ENCODE measurements around the gene FXYD2.

FXYD2 gene

DNA sequence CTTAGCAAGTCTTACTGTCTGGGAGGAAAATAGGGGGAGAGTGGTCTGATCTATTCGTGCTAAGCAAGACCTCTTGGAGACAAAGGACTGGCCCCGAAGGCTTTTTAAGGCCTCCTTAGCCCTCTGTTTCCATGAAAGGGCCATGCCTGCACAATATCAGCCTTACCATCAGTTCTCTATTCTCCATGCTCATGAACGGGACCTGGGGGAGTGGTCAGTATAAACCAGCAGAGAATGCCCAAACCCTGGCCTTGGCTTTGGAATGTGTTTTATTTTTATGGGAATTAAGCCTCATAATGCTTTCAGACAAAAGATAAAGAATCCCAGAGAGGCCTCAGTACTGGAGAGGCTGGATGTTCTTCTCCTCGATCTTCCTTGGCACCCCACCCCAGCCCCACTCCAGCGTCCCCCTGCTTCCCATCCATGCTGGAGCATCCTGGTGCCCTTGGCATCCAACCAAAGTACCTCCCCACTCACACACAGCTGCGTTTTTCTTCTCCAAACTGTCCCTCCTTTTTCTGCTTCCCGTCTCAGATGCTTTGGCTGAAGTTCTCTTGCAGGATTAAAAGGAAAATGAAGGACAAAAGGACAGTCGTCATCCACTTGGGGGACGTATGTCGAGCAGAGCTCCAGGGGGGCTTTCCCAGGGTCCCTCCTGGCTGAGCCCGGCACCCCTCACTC lies 33.3 kb upstream of the FXYD2 start:
- DNase-seq = no peak

DNA sequence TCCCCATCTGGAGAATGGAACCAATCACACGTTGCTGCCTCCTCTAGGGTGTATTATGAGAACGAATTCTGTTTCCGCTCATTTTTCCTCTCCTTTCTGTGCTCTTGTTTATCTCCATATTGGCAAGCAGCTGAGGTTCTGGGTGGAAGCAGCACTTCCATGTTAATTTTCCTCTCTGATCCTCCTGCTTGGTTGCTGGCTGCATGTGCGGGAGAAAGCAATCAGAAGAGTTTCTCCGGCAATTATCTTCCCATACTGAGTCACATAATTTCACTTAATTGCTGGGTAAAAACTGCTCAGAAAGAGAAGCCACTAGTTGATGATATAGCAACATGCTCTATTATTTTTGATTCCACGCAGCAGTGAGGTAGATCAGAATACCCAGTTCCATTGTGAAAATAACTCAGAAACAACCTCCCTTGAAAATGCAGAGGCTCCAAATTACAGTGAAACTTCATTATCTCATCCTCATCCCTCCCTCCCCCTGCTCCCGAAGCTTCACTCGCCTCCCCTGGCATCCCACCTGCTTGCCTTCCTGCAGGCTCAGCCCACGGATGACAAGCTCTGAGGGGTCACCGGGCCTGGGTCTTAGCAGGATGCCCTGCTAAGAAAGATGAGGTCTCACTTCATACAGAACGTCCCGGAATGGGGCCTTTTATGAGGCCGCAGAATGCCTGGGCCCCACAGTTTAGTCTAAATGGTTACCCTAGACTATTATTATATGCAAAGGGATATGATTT lies 31.5 kb upstream of the FXYD2 start:
- DNase-seq = no peak

DNA sequence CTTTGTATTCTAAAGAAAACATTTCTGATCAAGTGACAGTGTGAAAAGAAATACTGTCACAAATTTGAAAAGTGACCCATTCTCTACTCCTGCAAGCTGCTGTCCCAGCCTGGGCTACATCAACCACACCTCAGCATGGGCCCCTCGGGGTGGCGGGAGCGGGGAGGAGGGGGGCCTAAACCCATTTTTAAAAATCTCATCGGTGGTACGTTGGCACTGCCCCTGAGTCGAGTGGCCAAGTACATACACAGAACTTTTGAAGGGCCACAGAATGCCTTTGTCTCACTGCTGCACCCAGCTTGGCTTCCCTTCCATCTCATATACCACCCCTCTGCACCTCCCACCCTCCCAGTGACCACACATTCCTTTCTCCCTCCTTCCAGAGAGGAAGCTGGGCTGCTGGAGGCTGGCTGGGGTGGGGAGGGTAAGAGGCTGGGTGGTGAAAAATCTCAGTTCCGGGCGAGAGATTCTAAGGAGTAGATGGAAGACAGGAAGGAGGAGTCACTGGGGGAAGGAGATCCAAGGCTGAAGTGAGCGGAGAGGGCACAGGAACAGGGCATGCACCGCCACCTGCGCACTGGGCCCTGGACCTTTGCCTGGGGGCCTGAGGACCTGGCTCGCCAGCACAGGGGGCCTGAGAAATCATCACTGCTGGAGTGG lies 30.8 kb upstream of the FXYD2 start:
- DNase-seq = no peak

DNA sequence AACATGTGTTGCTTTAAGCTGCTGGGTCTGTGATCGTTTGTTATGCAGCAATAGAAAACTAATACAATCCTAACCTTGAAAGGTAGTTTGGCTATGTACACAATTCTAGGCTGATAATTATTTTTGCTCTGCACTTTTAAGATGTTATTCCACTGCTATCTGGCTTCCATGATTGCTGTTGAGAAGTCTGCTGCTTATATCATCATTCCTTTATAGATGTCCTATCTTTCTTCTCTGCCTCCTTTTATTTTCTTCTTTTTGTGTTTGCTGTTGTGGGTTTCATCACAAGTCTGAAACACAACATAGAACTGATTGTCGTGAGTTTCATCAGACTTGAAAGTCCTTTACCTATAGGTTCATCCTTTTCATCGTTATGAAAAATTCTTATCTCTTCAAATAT lies 27.8 kb upstream of the FXYD2 start:
- no peak for DNase-seq

DNA sequence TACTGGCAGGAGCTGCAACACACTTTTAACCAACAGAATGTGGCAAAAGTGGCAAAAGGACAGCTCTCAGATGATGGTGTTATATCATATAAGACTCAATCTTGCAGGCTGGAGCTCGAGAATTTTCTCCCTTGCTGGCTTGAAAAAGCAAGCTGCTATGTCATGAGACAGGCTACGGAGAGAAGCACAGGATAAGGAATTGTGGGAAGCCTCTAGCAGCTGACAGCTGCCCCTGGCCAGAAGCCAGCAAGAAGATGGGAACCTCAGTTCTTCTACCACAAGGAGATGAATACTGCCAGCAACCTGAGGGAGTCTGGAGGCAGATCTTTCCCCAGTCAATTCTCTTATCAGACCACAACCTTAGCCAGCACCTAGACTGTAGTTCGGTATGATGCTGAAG lies 27.3 kb upstream of the FXYD2 start:
- DNase-seq = no peak

DNA sequence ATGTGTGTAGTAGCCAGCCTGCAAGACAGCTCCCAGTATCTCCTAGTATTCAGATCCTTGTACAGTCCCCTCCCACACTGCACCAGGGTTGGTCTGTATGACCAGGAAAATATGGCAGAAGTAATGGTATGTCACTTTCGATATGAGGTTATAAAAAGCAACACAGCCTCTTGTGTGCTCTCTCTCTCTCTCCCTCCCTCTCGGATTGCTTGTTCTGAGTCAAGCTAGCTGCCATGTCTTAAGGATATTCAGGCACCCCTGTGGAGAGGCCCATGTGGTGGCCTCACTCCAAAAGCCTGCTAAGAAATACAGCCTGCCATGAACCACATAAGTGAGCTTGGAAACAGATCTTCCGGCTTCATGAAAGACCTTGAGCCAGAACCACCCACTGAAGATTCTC lies 26.6 kb upstream of the FXYD2 start:
- DNase-seq = peak in 1 of 2 experiments; percentile 15

DNA sequence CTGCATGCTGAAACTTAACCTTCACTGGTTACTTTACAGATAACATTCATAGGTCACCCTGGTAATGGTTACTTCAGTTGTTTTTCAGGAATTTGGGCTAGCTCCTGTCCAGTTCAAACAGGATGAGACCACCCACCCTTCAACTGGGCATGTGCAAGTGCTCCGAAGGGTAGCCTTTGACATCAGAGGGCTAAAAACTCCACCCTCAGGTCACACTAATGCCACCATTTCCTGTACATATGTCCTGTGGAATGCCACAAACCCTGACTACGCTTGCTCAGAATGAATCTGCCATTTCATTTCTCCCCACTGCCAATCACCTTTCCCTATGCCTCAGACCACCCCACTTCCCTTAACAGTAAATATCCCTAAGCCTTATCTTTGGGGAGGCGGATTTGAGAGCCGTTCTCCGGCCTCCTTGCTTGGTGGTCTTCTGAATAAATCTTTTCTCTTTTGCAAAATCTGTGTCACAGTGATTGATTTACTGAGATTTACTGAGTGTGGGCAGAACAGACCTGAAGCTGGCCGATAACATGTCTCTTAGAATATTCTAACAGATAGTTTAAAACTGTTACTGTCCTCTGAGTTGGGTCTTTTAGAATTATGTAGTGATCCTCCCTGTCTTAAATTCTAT lies 25.4 kb upstream of the FXYD2 start:
- no peak for DNase-seq

DNA sequence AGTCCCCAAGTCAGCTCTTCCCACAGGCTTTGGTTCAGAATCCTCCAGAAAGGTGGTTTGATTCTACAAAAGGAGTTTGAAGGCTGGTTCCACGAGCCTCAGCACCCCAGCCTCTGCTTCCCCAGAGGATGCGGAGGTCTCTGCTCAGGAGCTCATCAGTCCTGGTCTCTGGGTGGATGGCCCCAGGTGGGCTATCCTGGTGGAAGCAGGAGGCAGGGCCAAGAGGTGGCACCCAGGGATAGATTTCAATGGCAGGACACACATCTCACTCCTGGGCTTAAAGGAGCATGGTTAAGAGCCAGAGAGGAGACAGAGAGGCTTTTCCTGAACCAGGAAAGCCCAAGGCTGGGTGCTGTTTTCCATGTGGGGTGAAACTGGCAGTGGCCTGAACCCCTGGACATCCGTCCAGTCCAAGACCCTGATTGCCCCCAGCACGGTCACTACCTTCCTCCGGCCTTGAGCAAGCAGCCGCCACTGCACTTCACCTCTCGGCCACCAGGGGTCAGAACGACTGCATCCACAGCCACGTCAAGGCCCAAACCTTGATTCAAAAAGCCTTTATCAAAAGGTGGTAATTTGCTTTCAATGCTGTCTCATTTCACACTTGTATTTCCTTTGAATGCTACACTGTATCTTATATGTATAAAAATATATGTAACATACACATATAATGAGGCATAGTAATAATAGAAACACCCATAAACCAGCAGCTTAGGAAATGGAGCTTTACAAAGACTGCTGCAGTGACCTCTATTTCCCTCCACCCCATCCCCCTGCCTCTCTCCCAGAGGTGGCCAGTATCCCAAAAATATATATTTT lies 19.3 kb upstream of the FXYD2 start:
- peak in 1 of 2 experiments; percentile 35 for DNase-seq

DNA sequence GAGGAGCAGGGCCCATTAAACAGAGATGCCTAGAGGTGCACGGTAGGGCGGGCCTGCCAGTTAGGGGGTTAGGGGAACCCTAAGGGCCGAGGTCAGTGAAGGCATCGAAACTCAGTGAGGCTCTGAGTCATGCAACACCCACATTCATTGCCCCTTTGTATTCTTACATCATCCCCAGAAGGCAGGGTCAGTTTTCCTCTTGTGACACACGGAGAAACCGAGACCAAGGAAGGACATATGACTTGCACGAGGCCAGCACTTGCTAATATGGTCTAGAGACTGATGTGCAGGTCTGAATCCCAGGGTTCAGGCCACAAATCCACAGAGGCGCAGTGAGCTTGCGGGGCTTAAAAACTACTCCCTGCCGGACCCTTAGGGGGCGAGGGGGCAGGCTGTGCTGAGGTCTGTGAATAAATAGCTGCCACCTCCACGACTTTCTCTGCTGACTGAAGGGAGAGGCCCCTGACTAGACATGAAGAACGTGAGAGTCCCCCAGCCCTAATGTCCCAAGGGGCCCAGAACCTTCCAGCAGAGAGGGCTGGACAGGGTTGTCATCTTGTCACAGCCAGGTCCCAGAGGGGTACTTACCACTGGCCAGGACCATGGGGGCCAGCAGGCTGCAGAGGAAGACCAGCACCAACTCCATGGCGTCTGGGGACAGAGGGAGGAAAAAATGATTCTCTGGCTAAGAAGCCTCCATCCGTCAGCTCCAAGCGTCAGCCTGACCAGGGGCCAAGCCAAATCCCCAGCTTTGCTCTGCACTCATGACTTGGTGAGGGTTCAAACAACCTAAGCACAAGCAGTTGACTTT lies 17.8 kb upstream of the FXYD2 start:
- no peak for DNase-seq

DNA sequence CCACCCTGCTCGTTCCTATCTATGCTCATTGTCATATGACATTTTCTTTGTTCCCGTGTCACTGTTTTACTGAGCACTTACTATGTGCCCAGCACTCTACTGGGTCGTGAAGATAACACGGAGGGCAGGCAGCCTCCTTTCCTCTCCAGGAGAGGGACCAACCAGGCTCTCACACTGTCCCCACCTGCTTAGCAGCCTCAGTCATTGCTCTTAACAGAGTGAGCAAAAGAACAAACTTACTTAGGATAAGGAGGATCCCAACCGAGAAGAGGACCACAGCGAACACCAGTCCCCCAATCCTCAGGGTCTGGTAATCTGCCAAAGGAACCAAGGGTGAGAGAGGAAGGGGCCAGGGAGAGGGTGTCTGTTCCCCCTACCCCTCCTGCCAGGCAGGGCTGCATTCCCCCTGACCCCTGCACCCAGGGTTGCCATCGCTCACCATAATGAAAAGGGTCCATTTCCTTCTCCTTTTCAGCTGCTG lies 17.0 kb upstream of the FXYD2 start:
- DNase-seq = no peak

DNA sequence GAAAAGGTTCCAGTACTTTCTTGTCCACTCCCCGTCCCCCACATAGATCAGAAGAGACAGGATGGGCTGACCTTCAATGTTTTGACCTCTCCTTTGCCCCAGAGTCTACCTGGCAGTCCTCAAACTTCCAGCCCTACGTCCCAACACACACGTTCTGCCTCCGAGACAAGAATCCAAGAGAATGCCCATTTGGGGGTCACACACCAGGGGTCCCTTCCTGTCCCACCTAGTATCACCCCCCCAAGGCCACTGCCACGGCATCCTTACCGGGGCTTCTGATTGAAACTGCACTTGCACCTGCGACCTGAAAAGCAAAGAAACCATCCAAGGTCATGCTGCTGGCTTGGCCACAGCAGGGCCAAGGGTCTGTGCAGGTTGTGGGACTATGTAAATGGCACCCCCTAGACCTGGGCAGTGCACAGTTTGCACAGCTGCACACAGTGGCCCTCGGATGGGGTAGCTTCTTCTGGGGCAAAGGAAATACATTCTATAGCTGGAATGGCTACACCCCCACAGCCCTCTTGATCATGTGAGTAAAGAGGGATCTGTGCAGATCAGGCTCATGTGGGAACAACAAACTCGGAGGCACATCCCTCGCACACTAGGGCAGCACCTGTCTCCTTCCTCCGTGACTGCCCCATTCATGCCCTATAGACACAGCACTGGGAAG lies 16.5 kb upstream of the FXYD2 start:
- no peak for DNase-seq

DNA sequence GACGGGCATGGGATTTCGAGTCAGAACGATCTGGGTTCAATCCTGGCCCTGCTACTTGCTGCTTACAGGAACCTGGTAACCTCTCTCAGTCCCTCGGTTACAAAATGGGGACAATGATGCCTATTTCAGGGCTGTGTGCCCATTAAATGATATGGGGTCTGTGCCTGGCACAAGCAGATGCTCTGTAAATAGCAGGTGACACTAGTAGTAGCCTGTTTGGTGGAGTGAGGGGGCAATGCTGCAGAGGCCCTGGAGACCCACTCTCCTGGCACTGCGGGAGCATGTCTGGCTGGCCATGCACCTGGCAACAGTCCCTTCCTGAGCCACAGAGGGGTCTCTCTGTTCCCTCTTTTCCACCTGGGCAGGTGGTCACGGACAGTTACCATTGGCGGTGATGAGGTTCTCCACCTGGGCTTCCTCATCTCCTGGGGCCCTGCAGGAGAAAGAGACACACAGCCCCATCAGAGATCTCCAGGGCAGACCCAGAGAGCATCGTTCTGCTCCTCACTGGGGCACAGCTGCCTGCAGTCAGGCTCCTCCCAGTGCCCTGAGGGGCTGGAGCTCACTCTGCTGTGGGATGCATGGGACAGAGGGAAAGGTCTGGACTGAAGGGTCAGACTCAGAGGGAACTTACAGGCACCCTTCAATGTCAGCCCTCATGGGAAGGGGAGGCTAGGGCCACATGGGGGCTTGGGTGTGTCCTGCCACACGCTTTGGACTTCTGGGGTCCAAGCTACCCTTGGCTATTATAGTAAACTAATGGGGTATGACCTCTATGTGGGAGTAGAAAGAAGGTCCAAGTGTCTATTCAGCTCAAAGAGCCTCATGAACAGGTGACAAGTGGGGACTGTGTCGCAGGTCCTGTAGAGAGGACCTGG lies 15.6 kb upstream of the FXYD2 start:
- no peak for DNase-seq

DNA sequence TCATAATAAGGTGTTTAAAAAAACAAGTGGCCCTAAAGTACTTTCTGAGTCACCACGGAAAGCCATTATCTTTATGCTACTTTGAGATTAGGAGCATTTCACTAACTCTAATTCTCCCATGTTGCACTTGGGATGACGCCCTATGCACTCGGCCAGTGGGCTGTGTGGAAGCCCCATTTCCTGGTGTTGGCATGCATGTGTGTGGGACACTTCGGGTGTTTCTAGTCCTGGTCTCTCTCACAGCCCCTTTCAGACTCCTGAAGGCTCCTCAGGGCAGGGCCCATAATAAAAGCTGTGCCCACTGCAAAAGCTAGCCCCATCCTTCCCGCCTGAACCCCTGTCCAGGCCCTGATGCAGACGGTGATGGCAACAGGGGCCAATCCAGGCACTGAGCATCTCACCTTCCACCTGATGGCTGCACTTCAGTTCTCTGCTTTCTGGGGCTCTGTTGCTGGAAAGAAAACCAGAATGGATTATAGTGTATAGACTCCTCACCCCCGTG lies 14.9 kb upstream of the FXYD2 start:
- DNase-seq = no peak

DNA sequence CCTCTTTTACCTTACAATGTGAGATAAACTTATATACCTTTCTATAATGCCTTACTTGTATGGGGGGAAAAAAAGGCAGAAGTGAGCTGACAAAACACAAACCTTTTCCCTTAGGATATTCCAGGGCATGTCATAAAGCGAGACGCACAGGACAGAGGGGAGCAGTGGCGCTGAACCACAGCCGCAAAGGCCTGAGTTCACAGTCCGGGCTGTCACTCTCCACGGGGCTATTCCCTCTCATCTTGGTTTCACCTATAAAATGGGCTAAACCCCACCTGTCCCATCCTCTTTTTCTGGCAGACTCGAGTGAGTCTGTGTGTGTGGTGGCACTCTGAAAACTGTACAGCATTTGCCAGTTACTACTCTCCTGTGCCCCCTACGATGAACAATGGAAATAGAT lies 14.4 kb upstream of the FXYD2 start:
- DNase-seq = no peak

DNA sequence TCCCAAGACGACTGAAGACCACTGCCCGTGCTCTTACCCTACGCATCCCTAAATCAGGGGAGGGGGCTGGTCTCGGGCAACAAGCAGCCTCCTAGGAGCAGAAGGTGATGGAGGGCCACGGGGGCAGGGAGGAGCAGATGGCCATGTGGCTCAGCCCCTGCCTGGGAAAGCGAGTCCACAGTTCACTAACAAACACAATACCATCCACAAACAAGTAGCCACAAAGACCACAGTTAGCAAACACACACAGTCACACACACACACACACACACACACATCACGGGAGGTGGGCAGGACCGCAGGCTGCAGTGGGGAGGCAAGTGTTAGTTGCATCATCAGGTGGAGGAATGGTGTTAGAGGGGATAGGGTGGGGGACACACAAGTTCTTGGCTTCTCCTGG lies 13.2 kb upstream of the FXYD2 start:
- no peak for DNase-seq

DNA sequence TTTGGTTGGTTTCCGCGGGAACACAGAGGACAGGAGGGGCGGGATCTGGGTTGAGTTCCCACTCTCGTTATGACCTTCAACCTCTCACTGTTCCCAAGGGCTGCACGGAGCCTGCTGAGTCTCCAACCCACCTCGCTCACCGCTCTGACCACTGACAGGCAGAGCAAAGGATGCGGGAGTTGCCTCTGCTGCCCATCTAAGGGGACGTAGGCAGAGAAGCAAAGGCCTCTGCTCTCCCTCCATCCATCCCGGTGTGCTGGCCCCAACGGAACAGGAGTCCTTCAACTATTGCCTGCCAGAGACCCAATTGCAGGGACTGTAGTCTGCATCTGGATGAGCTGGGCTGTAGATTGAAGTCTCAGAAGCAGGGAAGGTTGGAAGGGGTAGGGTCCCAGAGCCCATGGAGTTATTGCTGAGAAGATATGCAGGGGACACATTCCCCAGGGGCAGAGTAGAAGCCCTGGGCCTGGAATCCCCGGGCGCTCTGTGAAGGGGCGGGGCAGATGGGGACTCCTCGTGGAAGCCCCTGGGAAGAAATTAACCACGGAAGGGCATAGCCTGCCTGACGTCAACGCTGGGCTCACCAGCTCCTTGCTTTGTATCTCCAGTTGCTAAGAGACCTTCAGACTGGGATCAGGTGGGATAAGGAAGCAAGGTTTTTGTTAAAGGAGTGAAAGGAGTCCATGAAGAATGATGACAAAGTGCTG lies 12.7 kb upstream of the FXYD2 start:
- DNase-seq = no peak

DNA sequence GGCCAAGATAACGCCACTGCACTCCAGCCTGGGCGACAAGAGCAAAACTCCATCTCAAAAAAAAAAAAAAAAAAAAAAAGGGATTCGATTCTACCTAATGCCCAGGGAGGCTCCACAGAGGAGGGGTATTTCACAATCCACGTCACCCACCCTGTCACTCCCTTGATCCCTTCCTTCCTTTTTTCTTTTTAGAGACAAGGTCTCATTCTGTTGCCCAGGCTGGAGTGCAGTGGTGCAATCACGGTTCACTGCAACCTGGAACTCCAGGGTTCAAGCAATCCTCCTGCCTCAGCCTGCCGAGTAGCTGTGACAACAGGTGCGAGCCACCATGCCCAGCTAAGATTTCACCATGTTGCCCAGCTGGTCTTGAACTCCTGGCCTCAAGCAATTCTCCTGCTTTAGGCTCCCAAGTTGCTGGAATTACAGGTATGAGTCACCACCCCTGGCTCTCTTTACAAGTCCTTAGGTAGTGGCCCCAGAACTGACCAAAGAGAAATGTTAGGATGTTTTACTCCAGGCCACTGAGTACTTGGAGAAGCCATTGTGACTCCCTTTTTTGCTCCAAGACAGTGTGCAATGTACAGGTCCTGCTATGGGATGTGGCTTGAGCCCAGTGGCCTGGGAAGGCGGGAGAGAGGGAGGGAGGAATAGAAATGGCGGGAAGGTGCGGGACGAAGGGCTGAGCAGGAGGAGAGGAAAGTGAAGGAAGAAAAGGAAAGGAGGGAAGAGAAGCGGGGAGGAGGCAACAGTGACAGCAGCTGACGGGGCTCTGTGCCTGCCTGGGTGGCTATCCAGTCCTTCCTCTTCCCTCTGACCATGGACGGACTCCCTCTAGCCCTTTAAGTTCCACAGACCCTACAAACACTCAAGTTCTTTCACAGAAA lies 11.8 kb upstream of the FXYD2 start:
- no peak for DNase-seq

DNA sequence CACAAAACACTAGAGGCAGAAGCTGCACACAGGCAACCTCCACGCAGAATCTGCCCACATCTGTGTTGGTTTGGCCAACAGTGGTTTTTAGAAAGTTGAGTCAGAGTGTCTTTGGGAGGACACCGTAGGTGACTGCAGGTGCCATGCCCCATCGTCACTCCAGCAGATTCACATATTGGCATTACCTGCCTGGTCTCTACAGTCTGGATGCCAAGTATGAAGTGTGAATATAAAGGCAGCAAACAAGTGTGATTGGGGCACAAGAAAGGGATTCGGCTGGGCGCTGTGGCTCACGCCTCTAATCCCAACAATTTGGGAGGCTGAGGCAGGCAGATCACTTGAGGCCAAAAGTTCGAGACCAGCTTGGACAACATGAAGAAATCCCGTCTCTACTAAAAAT lies 11.0 kb upstream of the FXYD2 start:
- no peak for DNase-seq

Measured in cerebellar nuclear complex (tissue), 1 donor.